ENCODE measurements around the gene NAXE.

GRCh38 chr1:156600733-156601121 lies 9.2 kb downstream of the NAXE start:
- no peak for TF ChIP-seq EP300 (IDR thresholded peaks at IDR 0.05)
- TF ChIP-seq POLR2A (IDR thresholded peaks at IDR 0.05; ENCODE audit: low read length) = no peak
- TF ChIP-seq CEBPB (IDR thresholded peaks at IDR 0.05) = no peak
- TF ChIP-seq, protein P1, sequence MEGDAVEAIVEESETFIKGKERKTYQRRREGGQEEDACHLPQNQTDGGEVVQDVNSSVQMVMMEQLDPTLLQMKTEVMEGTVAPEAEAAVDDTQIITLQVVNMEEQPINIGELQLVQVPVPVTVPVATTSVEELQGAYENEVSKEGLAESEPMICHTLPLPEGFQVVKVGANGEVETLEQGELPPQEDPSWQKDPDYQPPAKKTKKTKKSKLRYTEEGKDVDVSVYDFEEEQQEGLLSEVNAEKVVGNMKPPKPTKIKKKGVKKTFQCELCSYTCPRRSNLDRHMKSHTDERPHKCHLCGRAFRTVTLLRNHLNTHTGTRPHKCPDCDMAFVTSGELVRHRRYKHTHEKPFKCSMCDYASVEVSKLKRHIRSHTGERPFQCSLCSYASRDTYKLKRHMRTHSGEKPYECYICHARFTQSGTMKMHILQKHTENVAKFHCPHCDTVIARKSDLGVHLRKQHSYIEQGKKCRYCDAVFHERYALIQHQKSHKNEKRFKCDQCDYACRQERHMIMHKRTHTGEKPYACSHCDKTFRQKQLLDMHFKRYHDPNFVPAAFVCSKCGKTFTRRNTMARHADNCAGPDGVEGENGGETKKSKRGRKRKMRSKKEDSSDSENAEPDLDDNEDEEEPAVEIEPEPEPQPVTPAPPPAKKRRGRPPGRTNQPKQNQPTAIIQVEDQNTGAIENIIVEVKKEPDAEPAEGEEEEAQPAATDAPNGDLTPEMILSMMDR (IDR thresholded peaks at IDR 0.05) = no peak
- TF ChIP-seq, protein P2, sequence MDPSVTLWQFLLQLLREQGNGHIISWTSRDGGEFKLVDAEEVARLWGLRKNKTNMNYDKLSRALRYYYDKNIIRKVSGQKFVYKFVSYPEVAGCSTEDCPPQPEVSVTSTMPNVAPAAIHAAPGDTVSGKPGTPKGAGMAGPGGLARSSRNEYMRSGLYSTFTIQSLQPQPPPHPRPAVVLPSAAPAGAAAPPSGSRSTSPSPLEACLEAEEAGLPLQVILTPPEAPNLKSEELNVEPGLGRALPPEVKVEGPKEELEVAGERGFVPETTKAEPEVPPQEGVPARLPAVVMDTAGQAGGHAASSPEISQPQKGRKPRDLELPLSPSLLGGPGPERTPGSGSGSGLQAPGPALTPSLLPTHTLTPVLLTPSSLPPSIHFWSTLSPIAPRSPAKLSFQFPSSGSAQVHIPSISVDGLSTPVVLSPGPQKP (IDR thresholded peaks at IDR 0.05; ENCODE audit: low read depth, low read length) = no peak
- no peak for TF ChIP-seq CHD2 (IDR thresholded peaks at IDR 0.05; ENCODE audit: low read length, partially characterized antibody)
- no peak for TF ChIP-seq HDAC2 (IDR thresholded peaks at IDR 0.05)
- TF ChIP-seq REST (IDR thresholded peaks at IDR 0.05) = no peak
- no peak for TF ChIP-seq RFX5 (IDR thresholded peaks at IDR 0.05)

Data from A549 (cell line).